ENCODE data around the gene CD207.

The CD207 gene

DNA sequence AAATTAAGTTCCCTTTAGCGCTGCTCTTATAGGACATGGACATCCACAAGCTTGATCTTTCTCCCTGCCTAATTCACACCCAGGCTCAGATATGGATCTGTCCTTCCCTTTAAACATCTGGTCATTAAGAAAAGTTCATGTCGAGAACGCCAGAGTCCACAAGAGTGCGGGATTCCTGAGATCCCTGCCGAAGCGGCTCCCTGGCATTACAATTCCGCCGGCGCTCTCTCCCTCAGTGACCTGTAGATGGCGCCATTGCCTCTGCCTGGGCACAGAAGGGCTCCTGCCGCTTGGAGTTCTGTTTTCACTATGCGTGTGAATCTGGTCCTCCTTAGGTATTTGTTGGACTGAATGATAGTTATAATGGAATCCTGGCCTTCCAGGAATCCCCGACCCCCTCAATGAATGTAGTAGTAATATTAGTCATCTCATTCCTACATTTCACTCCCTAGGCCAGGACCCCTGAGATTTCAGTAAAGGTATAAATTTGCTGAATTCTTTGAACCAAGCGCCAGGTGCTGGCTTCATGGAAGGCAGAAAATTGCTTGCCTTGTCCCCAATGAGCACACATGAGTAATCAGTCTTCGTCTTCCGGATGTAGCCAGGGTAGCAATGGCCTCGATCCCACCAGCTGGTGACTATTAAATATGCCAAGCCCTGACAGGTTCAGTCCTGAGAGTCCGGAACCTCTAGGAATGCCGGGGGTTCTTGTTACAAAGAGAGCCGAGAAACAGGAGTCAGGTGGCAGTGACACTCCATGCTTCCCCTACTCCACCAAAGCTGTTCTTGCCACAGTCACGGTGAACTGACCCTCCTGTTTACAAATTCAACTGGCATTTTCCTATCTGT is 26.4 kb upstream of the CD207 start:
- peak; percentile 69 for DNase-seq (ENCODE audit: low read depth)
- H3K4me3 ChIP-seq (ENCODE audit: low read length), result no peak overlapping the region
- TF ChIP-seq, protein P1, sequence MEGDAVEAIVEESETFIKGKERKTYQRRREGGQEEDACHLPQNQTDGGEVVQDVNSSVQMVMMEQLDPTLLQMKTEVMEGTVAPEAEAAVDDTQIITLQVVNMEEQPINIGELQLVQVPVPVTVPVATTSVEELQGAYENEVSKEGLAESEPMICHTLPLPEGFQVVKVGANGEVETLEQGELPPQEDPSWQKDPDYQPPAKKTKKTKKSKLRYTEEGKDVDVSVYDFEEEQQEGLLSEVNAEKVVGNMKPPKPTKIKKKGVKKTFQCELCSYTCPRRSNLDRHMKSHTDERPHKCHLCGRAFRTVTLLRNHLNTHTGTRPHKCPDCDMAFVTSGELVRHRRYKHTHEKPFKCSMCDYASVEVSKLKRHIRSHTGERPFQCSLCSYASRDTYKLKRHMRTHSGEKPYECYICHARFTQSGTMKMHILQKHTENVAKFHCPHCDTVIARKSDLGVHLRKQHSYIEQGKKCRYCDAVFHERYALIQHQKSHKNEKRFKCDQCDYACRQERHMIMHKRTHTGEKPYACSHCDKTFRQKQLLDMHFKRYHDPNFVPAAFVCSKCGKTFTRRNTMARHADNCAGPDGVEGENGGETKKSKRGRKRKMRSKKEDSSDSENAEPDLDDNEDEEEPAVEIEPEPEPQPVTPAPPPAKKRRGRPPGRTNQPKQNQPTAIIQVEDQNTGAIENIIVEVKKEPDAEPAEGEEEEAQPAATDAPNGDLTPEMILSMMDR (IDR thresholded peaks at IDR 0.05; ENCODE audit: insufficient read depth, low read depth, low read length, missing control alignments), result peak; percentile 96

DNA sequence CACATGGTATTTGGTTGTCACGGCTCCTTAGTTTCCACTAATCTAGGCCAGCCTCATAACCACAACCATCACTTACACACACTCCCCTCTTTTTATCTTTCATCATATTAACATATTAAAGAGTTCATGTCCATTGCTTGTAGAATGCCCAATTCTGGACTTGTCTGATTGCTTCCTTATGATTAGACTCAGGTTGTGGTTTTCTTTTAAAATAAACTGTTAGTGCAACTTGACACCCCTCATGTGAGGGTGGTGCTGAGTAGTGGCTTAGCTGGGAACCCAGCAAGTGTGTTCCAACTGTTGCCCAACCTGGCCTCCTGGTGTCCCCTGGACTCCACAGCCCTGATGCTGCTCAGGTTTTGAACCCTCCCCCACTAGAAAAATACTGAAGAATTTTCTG is 20.1 kb upstream of the CD207 start:
- H3K4me3 ChIP-seq (ENCODE audit: low read length), result no peak overlapping the region
- TF ChIP-seq, protein P1 (IDR thresholded peaks at IDR 0.05; ENCODE audit: insufficient read depth, low read depth, low read length, missing control alignments), result no peak
- DNase-seq (ENCODE audit: low read depth), result no peak

DNA sequence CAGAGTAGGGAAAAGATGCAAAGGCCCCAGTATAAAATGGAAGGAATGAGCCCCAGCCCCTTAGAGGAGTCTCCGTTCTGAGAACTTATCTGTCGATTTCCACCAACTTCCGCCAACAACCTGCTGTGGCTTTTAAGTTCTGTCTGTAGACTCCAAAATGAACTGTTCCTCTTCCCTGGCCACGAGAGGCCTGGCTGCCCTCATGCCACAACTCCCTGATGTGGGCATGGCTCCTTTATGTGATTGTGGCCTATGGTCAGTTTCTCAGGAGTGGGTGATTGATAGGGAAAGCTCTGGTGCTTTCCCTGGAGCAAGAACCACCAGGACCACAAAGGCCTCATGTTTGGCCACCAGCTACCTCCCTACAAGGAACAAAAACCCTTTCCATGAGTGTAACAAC is 18.8 kb upstream of the CD207 start:
- TF ChIP-seq, protein P1 (IDR thresholded peaks at IDR 0.05; ENCODE audit: insufficient read depth, low read depth, low read length, missing control alignments), result no peak
- no peak for DNase-seq (ENCODE audit: low read depth)
- H3K4me3 ChIP-seq (ENCODE audit: low read length), result no peak overlapping the region

DNA sequence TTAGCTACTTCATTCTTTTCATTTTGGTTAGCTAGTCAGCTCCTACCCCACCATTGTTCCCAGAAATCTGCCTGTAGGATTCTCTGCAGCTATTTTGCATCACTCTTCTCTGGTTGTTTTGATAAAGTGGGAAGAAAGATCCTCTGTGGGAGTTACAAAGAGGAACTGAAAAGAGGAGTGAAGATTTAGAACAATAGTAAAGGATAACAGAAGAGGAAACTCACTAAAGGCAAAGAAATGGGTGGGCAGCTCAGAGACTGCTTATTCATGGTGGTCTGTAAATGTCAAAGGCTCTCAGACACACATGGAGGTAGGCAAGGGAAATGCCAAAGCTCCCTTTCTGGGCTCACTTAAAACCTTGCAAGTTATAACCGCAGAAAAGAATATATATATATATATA is 17.2 kb upstream of the CD207 start:
- no peak overlapping the region for H3K4me3 ChIP-seq (ENCODE audit: low read length)
- TF ChIP-seq, protein P1 (IDR thresholded peaks at IDR 0.05; ENCODE audit: insufficient read depth, low read depth, low read length, missing control alignments), result no peak
- DNase-seq (ENCODE audit: low read depth), result no peak

DNA sequence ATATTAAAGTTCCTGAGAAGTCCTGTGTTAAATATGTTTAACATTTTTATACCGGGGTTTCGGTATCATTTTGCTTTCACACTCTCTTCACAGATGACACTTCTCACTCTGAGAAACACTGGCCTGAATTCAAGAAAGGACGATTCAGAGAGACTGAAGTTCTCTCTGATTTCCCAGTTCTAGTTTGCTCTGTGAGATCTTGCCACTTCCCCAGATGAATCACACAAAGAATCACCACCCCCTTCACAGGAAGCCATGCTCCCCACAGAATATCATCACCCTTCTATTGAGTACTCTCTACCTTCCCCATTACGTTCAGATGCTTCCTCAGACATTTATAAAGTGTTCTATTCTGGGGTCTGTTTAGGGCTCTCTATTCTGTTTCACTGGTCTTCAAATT is 16.1 kb upstream of the CD207 start:
- DNase-seq (ENCODE audit: low read depth), result peak; percentile 35
- TF ChIP-seq, protein P1 (IDR thresholded peaks at IDR 0.05; ENCODE audit: insufficient read depth, low read depth, low read length, missing control alignments), result no peak
- no peak overlapping the region for H3K4me3 ChIP-seq (ENCODE audit: low read length)

DNA sequence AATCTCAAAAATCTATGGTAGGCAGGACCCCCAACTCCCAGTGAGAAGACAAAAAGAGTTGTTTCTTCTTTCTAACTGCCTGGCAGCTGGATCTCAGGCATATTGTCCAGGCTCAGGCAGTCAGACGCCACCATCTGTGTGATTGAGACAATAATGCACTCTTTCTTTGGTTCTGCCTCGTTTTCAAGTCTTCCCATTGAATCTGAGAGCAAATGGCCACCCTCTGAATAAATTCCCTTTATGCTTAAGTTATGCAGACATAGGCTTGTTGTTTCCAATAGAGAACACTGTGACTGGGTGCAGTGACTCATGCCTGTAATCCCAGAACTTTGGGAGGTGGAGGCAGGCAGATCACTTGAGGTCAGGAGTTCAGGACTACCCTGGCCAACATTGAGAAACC is 15.3 kb upstream of the CD207 start:
- TF ChIP-seq, protein P1 (IDR thresholded peaks at IDR 0.05; ENCODE audit: insufficient read depth, low read depth, low read length, missing control alignments), result no peak
- H3K4me3 ChIP-seq (ENCODE audit: low read length), result no peak overlapping the region
- peak; percentile 27 for DNase-seq (ENCODE audit: low read depth)

DNA sequence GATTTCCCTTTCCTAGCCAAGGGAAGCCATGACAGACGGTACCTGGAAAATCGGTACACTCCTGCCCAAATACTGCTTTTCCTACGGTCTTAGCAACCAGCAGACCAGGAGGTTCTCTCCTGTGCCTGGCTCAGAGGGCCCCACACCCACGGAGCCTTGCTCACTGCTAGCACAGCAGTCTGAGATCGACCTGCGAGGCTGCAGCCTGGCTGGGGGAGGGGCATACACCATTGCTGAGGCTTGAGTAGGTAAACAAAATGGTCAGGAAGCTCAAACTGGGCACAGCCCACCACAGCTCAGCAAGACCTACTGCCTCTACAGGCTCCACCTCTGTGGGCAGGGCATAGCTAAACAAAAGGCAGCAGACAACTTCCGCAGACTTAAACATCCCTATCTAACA is 6.8 kb upstream of the CD207 start:
- no peak for DNase-seq (ENCODE audit: low read depth)
- no peak overlapping the region for H3K4me3 ChIP-seq (ENCODE audit: low read length)
- TF ChIP-seq, protein P1 (IDR thresholded peaks at IDR 0.05; ENCODE audit: insufficient read depth, low read depth, low read length, missing control alignments), result no peak
